K562 (cell line): ENCODE measurements around the gene CBX3. TPM values are rescaled to one million over a fixed set of nuclear protein-coding genes. Genes with fewer than 3 reads are reported as not detected.
A peak's percentile ranks its signal among the peaks of the same experiment; 100 is the strongest.

ENCODE experiments used
- BACH1 ChIP-seq: fragments of 200-800 bp; sonication (Bioruptor generic); IDR thresholded peaks from 2 replicates; pipeline ENCODE4 v1.6.1; 2016; ENCODE audit warnings: missing genetic modification characterization, missing compliant biosample characterization
- FIP1L1 ChIP-seq: fragments of 200-400 bp; formaldehyde crosslinking; IDR thresholded peaks from 2 replicates; pipeline ENCODE4 v1.6.1; 2018; ENCODE audit warnings: mild to moderate bottlenecking, low read depth, low read length; ENCODE audit not compliant: poor library complexity, severe bottlenecking
- FOXA3 ChIP-seq, 2 experiments: fragments of 450-650 bp in 1 of 2; sonication (generic) in 1 of 2; formaldehyde crosslinking; IDR thresholded peaks in 1 of 2; conservative IDR thresholded peaks in 1 of 2; 2 replicates each; pipeline versions ENCODE4 v1.4.0 to v1.8.0; 2020 to 2022; ENCODE audit warnings: mild to moderate bottlenecking in 2 of 2, missing genetic modification reagents in 1 of 2
- KLF16 ChIP-seq: IDR thresholded peaks from 2 replicates; pipeline ENCODE4 v1.6.1; 2016; ENCODE audit warnings: antibody characterized with exemption
- LCOR ChIP-seq: sonication (generic); formaldehyde crosslinking; IDR thresholded peaks from 2 replicates; pipeline ENCODE4 v1.8.0; 2022; ENCODE audit warnings: mild to moderate bottlenecking, missing genetic modification reagents
- MAFF ChIP-seq: IDR thresholded peaks from 2 replicates; pipeline ENCODE4 v1.6.1; 2012; ENCODE audit warnings: low read length, improper control_type of control experiment
- MNT ChIP-seq, 2 experiments: fragments of 450-650 bp; conservative IDR thresholded peaks; 2 replicates each; pipeline ENCODE4 v1.6.1; 2017; ENCODE audit warnings: mild to moderate bottlenecking in 2 of 2, moderate library complexity in 2 of 2
- MXI1 ChIP-seq: IDR thresholded peaks from 2 replicates; pipeline ENCODE4 v1.6.1; 2011; ENCODE audit warnings: low read depth, mild to moderate bottlenecking, improper control_type of control experiment, low read length
- SMARCE1 ChIP-seq: fragments of 450-650 bp; IDR thresholded peaks from 2 replicates; pipeline ENCODE4 v1.7.1; 2016; ENCODE audit warnings: mild to moderate bottlenecking
- SPI1 ChIP-seq: IDR thresholded peaks from 2 replicates; pipeline ENCODE4 v1.6.1; 2011; ENCODE audit warnings: low read depth, low read length, control low read depth, borderline replicate concordance
- TEAD1 ChIP-seq, 2 experiments: fragments of 450-650 bp in 1 of 2; sonication (generic) in 1 of 2; formaldehyde crosslinking; IDR thresholded peaks; 2 replicates each; pipeline versions ENCODE4 v1.4.0 to v1.8.0; 2020 to 2022; ENCODE audit warnings: mild to moderate bottlenecking in 2 of 2, missing genetic modification reagents in 1 of 2
- ZFP30 ChIP-seq: fragments of 250-450 bp; sonication (Bioruptor Pico); IDR thresholded peaks from 2 replicates; pipeline ENCODE4 v1.8.0; 2022; ENCODE audit warnings: moderate library complexity, mild to moderate bottlenecking, inconsistent platforms, borderline replicate concordance
- polyA plus RNA-seq, 8 experiments: library from polyadenylated mRNA; depleted of rRNA in 4 of 8; stranded (reverse) in 5 of 8; unstranded in 3 of 8; fragments of >200 nt; fragmentation: Nextera tagmentation in 2 of 8; fragmentation: Illumina TruSeq in 1 of 8; extraction: Ambion mirVana in 2 of 8; extraction: Trizol in 1 of 8; gene quantifications; 2 replicates each; pipeline versions ENCODE4 v1.2.1 to v1.2.3, GENCODE V29; 2011 to 2014; ENCODE audit warnings: inconsistent platforms in 1 of 8, missing spikeins in 1 of 8
- total RNA-seq, 7 experiments: library from RNA; depleted of rRNA in 6 of 7; stranded (reverse); fragments of >200 nt in 6 of 7; fragmentation: Illumina TruSeq in 2 of 7; extraction: Trizol in 2 of 7; gene quantifications; 2 replicates each; pipeline versions ENCODE4 v1.2.1 to v1.2.3, GENCODE V29; 2011 to 2021; ENCODE audit warnings: low replicate concordance in 1 of 7
- TF ChIP-seq, protein P1 (sequence below), 3 experiments: fragments of 200-800 bp in 1 of 3; fragments of 250-450 bp in 1 of 3; fragments of 450-650 bp in 1 of 3; sonication (Bioruptor Pico) in 1 of 3; sonication (Bioruptor generic) in 1 of 3; formaldehyde crosslinking in 1 of 3; IDR thresholded peaks; 2 replicates each; pipeline versions ENCODE4 v1.6.1 to v1.8.0; 2016 to 2022; ENCODE audit warnings: mild to moderate bottlenecking in 2 of 3, missing genetic modification characterization in 2 of 3, missing compliant biosample characterization in 1 of 3, moderate library complexity in 1 of 3
- TF ChIP-seq, protein P2 (sequence below): fragments of 450-650 bp; formaldehyde crosslinking; IDR thresholded peaks from 2 replicates; pipeline ENCODE4 v1.4.0; 2020; ENCODE audit warnings: mild to moderate bottlenecking, moderate library complexity
- TF ChIP-seq, protein P3 (sequence below): fragments of 450-650 bp; IDR thresholded peaks from 2 replicates; pipeline ENCODE4 v1.6.1; 2016; ENCODE audit warnings: antibody characterized with exemption

Gene CBX3
- total and polyA plus RNA-seq, 9 of the 15 experiments (the other 6 are each of a cell fraction or from before 2014, with no cell fraction given) = 198 to 413 (median 328) TPM

DNA sequence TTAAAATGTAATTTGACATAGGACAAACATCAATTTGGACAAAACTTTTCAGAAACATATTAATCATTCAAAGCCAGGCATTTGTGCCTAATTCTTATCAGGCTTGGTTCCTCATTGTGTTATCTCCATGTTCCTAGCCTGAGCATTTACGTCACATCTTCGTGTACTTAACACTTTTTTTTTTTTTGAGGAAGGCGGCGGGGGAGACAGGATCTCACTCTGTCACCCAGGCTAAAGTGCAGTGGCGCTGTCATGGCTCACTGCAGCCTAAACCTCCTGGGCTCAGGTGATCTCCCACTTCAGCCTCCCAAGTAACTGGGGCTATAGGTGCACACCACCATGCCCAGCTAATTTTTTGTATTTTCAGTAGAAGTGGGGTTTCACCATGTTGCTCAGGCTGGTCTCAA, 20.8 kb upstream of the CBX3 start (continued):
- TF ChIP-seq, protein P1, sequence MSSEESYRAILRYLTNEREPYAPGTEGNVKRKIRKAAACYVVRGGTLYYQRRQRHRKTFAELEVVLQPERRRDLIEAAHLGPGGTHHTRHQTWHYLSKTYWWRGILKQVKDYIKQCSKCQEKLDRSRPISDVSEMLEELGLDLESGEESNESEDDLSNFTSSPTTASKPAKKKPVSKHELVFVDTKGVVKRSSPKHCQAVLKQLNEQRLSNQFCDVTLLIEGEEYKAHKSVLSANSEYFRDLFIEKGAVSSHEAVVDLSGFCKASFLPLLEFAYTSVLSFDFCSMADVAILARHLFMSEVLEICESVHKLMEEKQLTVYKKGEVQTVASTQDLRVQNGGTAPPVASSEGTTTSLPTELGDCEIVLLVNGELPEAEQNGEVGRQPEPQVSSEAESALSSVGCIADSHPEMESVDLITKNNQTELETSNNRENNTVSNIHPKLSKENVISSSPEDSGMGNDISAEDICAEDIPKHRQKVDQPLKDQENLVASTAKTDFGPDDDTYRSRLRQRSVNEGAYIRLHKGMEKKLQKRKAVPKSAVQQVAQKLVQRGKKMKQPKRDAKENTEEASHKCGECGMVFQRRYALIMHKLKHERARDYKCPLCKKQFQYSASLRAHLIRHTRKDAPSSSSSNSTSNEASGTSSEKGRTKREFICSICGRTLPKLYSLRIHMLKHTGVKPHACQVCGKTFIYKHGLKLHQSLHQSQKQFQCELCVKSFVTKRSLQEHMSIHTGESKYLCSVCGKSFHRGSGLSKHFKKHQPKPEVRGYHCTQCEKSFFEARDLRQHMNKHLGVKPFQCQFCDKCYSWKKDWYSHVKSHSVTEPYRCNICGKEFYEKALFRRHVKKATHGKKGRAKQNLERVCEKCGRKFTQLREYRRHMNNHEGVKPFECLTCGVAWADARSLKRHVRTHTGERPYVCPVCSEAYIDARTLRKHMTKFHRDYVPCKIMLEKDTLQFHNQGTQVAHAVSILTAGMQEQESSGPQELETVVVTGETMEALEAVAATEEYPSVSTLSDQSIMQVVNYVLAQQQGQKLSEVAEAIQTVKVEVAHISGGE (CRISPR knock-in tag; IDR thresholded peaks at IDR 0.05) = peak in 1 of 3 experiments; percentile 61; a peak in 2 of 6 replicates
- 0 out of 4 replicates have a peak, but pooled peaks of 1 of the 2 experiments have one; percentile 31 for TF ChIP-seq TEAD1 (CRISPR knock-in tag; IDR thresholded peaks at IDR 0.05)
- 0 out of 4 replicates have a peak, but pooled peaks of 1 of the 2 experiments have one; percentile 42 for TF ChIP-seq MNT (conservative IDR thresholded peaks at IDR 0.05)
- TF ChIP-seq SMARCE1 = peak; percentile 96
- peak; percentile 1; the same call in 1 of the 2 replicates for TF ChIP-seq MAFF
- TF ChIP-seq, protein P2, sequence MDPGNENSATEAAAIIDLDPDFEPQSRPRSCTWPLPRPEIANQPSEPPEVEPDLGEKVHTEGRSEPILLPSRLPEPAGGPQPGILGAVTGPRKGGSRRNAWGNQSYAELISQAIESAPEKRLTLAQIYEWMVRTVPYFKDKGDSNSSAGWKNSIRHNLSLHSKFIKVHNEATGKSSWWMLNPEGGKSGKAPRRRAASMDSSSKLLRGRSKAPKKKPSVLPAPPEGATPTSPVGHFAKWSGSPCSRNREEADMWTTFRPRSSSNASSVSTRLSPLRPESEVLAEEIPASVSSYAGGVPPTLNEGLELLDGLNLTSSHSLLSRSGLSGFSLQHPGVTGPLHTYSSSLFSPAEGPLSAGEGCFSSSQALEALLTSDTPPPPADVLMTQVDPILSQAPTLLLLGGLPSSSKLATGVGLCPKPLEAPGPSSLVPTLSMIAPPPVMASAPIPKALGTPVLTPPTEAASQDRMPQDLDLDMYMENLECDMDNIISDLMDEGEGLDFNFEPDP = no peak
- TF ChIP-seq ZFP30 (CRISPR knock-in tag) = no peak
- TF ChIP-seq FOXA3 (CRISPR knock-in tag; conservative IDR thresholded peaks at IDR 0.05 in 1 of 2, IDR thresholded peaks at IDR 0.05 in 1 of 2) = peak in 1 of 2 experiments; percentile 36; a peak in 2 of 4 replicates
- TF ChIP-seq, protein P3, sequence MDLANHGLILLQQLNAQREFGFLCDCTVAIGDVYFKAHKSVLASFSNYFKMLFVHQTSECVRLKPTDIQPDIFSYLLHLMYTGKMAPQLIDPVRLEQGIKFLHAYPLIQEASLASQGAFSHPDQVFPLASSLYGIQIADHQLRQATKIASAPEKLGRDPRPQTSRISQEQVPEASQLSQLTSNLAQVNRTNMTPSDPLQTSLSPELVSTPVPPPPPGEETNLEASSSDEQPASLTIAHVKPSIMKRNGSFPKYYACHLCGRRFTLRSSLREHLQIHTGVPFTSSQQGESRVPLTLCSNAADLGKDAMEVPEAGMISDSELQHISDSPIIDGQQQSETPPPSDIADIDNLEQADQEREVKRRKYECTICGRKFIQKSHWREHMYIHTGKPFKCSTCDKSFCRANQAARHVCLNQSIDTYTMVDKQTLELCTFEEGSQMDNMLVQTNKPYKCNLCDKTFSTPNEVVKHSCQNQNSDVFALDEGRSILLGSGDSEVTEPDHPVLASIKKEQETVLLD = peak; percentile 57; the same call in 1 of the 2 replicates
- no peak for TF ChIP-seq FIP1L1
- TF ChIP-seq KLF16 = peak; percentile 78
- 0 out of 2 replicates have a peak, but pooled peaks have one; percentile 71 for TF ChIP-seq SPI1
- peak; percentile 54; the same call in 1 of the 2 replicates for TF ChIP-seq BACH1 (tag)
- TF ChIP-seq MXI1 = no peak
- TF ChIP-seq LCOR (CRISPR knock-in tag) = peak; percentile 65; the same call in 1 of the 2 replicates
